RPMI7951 (cell line): ENCODE data around the gene CNST. TPM values are rescaled to one million over a fixed set of nuclear protein-coding genes. Genes with fewer than 3 reads are reported as not detected.
"Not testable (repeated sequence)": the region's sequence is repeated elsewhere in the genome, so short reads cannot be mapped to it uniquely, and the experiment has no call there.

ENCODE experiments used
- DNase-seq: peaks from one replicate; pipeline ENCODE4 v3.0.0-alpha.2; 2012; ENCODE audit warnings: low read depth
- total RNA-seq: library from RNA; depleted of rRNA; stranded (reverse); fragments of >200 nt; shearing (Covaris generic); gene quantifications from 2 replicates; pipeline ENCODE4 v1.2.3, GENCODE V29; 2014

Gene CNST
- total RNA-seq, 1 experiment from 2014 or later = 12.3 TPM

- no peak for DNase-seq
These were observed 107.8 kb downstream of the CNST start for GRCh38 chr1:246674049-246674448.

GRCh38 chr1:246677842-246678241 lies 111.6 kb downstream of the CNST start:
- DNase-seq = no peak

- no peak for DNase-seq
These were observed 112.8 kb downstream of the CNST start for GRCh38 chr1:246678816-246679793.

DNA sequence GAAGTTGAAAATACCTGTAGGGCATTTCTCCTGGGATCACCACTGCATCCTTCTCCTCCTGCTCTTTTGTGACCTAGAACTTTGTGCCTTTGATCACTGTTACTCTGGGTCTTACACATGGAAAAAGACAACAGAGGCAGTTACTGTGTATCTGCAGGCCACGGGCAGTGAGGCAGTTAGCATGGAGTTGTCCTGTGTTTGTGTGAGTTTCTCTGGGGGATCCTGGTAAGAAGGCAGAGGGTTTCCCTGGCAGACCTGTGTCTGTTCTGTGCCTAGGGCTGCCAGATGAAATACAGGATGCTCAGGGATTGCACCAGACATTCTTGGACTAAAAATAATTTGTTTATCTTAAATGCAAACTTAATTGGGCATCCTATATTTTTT lies 113.5 kb downstream of the CNST start:
- DNase-seq = no peak

DNA sequence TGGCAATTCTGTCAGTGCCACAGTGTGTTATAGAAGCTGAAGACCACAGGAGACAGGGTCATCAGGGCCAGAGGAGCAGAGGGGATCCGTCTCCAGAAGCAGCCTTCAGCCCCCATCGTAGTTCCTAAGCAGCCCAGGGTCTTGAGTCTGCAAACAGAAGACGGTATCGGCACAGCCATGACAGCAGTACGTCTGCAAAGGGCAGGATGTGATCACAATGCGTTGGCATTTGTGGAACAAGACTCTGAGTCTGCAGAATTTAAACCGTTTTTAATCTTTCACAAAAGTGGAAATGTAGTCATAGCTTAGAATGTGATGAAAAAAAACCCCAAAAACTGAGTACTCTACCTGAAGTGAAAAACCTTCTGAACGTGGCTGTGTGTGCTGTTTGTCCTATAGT lies 113.9 kb downstream of the CNST start:
- no peak for DNase-seq

- no peak for DNase-seq
These were observed 114.5 kb downstream of the CNST start for GRCh38 chr1:246680696-246681130.

GRCh38 chr1:246681900-246682895 lies 115.9 kb downstream of the CNST start:
- no peak for DNase-seq

GRCh38 chr1:246683521-246683920 lies 117.3 kb downstream of the CNST start:
- no peak for DNase-seq

DNA sequence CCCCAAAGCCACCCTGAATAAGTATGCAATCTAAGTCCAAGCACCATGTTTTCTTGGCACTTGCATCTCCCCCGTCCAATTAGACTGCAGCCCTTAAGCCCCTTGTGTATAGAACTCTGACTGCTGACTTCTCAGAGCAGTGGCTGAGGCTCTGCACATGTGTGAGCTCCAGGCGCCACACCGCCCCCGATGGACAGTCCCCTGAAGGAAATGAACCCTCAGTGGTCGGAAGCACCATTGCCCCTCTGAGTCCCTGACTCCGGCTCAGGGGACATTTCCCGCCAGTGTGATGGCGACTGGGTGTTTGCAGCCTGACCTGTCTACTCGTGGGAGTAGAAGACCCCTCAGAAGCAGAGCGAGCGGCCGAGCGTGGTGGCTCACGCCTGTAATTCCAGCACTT lies 120.7 kb downstream of the CNST start:
- no peak for DNase-seq

- peak; percentile 75 for DNase-seq
These were observed 123.3 kb downstream of the CNST start for GRCh38 chr1:246689409-246690008.

DNA sequence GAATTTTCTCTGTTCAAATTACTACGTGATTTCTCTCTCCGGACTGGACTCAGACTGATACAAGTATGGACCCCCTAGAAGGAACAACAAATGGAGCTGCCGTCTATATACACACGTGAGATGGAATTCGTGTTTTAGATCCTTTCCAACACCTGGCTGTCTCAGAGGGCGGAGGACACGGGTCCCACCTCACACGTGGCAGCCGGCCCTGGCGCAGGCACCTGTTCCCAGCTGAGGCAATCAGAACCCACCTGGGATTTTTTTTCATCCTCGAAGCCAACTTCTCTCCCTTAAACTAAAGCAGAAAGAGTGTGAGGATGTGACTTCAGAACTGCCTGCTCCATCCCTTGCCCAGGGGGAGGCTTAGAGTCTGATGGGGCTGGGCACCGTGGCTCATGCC lies 123.8 kb downstream of the CNST start:
- DNase-seq = no peak

- DNase-seq = no peak
These were observed 125.6 kb downstream of the CNST start for GRCh38 chr1:246691622-246692495.

- not testable (repeated sequence) for DNase-seq
These were observed 128.1 kb downstream of the CNST start for GRCh38 chr1:246694213-246694895.

GRCh38 chr1:246695136-246695535 lies 128.9 kb downstream of the CNST start:
- DNase-seq = no peak

DNA sequence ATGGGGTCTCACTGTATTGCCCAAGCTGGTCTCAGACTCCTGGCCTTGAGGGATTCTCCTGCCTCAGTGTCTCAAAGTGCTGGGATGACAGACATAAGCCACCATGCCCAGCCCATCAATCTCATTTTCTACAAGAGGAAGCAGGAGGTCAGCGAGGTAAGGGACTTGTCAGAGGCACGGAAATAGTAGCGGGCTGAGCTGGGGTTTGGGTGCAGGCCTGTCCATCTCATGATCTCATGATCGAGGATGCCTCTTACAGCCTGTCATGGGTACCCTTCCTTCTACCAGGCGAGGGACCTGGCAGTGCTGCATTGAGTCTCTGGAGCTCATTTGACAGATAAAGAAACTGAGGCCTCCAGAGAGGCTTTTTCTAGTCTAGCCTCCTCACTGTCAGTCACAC lies 129.4 kb downstream of the CNST start:
- no peak for DNase-seq

DNA sequence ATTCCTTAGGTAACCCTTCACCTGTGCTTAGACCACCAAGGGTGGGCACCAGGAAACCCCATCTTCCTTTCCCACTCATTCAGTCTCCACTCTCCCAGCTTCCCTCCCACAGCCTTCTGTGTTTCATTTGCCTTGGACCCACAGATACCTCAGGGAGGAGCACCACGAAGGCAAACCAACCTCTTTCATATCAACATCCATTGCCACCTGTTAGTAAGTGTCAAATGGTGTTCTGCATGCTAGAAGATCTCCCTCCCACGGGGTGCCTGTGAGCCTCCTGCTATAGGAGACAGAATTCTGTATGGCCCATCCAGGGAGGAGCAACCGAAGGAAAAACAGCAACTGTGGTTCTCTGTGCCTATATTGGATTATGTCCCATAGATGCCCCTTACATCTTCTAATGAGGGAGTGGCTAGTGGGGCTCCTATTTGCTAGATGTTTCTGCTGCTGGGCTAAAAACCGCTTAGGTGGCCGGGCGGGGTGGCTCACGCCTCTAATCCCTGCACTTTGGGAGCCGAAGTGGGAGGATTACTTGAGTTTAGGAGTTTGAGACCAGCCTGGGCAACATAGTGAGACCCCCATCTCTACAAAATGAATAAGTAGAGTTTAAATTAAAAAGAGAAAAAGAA lies 132.3 kb downstream of the CNST start:
- DNase-seq = no peak

GRCh38 chr1:246699095-246699735 lies 133.0 kb downstream of the CNST start:
- DNase-seq = peak; percentile 92

DNA sequence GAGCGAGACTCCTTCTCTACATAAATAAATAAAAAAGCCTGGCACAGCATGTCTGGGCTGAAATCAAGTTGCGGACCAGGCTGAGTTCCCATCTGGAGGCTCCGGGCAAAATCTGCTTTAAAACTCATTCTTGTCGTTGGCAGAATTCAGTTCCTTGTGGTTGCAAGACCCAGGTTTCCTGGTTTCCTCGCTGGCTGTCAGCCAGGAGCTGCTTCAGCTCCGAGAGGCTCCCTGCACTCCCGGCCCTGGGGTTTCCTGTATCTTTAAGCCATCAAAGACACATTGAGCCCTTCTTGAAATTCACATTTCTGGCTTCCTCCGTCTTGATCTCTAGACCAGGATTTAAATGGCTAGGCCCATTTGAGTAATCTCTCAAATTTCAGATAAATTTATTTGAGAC lies 137.3 kb downstream of the CNST start:
- no peak for DNase-seq

- DNase-seq = no peak
These were observed 139.1 kb downstream of the CNST start for GRCh38 chr1:246705368-246705767.
